ENCODE data around the gene CRBN.

Gene CRBN

GRCh38 chr3:3129579-3129978 is 49.9 kb downstream of the CRBN start:
- TF ChIP-seq, protein P1, sequence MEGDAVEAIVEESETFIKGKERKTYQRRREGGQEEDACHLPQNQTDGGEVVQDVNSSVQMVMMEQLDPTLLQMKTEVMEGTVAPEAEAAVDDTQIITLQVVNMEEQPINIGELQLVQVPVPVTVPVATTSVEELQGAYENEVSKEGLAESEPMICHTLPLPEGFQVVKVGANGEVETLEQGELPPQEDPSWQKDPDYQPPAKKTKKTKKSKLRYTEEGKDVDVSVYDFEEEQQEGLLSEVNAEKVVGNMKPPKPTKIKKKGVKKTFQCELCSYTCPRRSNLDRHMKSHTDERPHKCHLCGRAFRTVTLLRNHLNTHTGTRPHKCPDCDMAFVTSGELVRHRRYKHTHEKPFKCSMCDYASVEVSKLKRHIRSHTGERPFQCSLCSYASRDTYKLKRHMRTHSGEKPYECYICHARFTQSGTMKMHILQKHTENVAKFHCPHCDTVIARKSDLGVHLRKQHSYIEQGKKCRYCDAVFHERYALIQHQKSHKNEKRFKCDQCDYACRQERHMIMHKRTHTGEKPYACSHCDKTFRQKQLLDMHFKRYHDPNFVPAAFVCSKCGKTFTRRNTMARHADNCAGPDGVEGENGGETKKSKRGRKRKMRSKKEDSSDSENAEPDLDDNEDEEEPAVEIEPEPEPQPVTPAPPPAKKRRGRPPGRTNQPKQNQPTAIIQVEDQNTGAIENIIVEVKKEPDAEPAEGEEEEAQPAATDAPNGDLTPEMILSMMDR (IDR thresholded peaks at IDR 0.05), result no peak
- TF ChIP-seq ZFX (IDR thresholded peaks at IDR 0.05; ENCODE audit: borderline replicate concordance), result no peak
- no peak overlapping the region for H3K27ac ChIP-seq

GRCh38 chr3:3127432-3128010 is 52.0 kb downstream of the CRBN start:
- TF ChIP-seq, protein P1 (IDR thresholded peaks at IDR 0.05), result no peak
- TF ChIP-seq ZFX (IDR thresholded peaks at IDR 0.05; ENCODE audit: borderline replicate concordance), result no peak
- peak overlapping the region; percentile 90 for H3K27ac ChIP-seq

GRCh38 chr3:3126477-3127431 is 52.7 kb downstream of the CRBN start, which contains the start of gene TRNT1:
Gene TRNT1, plus strand, starts transcription at chr3:3126940. Its CDS starts 2,101 bp downstream, at chr3:3129041.
- no peak for TF ChIP-seq ZFX (IDR thresholded peaks at IDR 0.05; ENCODE audit: borderline replicate concordance)
- TF ChIP-seq, protein P1 (IDR thresholded peaks at IDR 0.05), result no peak
- peak within 1 kb of the TSS; percentile 90 for H3K27ac ChIP-seq

DNA sequence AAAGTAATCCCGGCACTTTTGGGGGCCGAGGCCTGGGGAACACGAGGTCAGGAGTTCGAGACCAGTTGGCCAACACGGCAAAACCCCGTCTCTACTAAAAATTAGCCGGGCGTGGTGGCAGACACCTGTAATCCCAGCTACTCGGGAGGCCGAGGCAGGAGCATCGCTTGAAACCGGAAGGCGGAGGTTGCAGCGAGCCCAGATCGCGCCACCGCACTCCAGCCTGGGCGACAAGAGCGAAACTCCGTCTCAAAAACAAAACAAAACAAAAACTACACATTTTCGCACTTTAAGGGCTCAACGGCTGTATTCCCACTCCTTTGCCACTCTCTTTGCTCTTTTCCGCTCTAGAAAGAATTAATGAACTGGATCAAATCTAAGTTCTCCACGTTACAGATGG is 53.5 kb downstream of the CRBN start:
- H3K27ac ChIP-seq, result peak overlapping the region; percentile 90
- no peak for TF ChIP-seq ZFX (IDR thresholded peaks at IDR 0.05; ENCODE audit: borderline replicate concordance)
- TF ChIP-seq, protein P1 (IDR thresholded peaks at IDR 0.05), result no peak

GRCh38 chr3:3119393-3119851 is 60.1 kb downstream of the CRBN start:
- no peak overlapping the region for H3K27ac ChIP-seq

GRCh38 chr3:3117651-3118050 is 61.8 kb downstream of the CRBN start:
- peak overlapping the region; percentile 30; the same call in 1 of the 2 replicates for H3K27ac ChIP-seq
- TF ChIP-seq, protein P1 (IDR thresholded peaks at IDR 0.05), result no peak
- no peak for TF ChIP-seq ZFX (IDR thresholded peaks at IDR 0.05; ENCODE audit: borderline replicate concordance)

More at GRCh38 chr3:3119393-3119851, 60.1 kb downstream of the CRBN start:
- TF ChIP-seq, protein P1 (IDR thresholded peaks at IDR 0.05), result no peak
- no peak for TF ChIP-seq ZFX (IDR thresholded peaks at IDR 0.05; ENCODE audit: borderline replicate concordance)
